Myometrial cell (primary cell): ENCODE data around the gene CYP26A1. TPM values are rescaled to one million over a fixed set of nuclear protein-coding genes. Genes with fewer than 3 reads are reported as not detected.

Experiments
- total RNA-seq: library from RNA; depleted of rRNA; stranded (reverse); fragments of >200 nt; gene quantifications from 2 replicates; pipeline ENCODE4 v1.2.3, GENCODE V29; 2015

CYP26A1 gene
- total RNA-seq: 0.18 TPM in 1 of 2 replicates, not detected in the other

GRCh38 chr10:93073539-93074146 lies at the start of gene CYP26A1:
TSS of gene CYP26A1 (plus strand) at chr10:93073893. CDS start at chr10:93073935, 42 bp downstream.

GRCh38 chr10:93059975-93060886 lies 13.5 kb upstream of the CYP26A1 start, which contains the start of gene CYP26C1:
TSS of gene CYP26C1 (plus strand) at chr10:93060798. CDS start at chr10:93061264, 466 bp downstream.

Other genes starting within 250 kb of the CYP26A1 start
- 3.4 and 7.8 TPM in 2 replicates for gene EXOC6, start 225.4 kb upstream of the CYP26A1 start, total RNA-seq
- gene CYP26C1, start 13.1 kb upstream of the CYP26A1 start, total RNA-seq: not detected in 2 replicates